Stimulated activated CD8-positive, alpha-beta memory T cell treated with anti-CD3 and anti-CD28 coated beads, Interleukin-12 subunit alpha, Interleukin-12 subunit beta, amount 100 ng/mL, for 24 hours (primary cell): ENCODE results near the gene TNFRSF18.
"Not testable (repeated sequence)": the region's sequence is repeated elsewhere in the genome, so short reads cannot be mapped to it uniquely, and the experiment has no call there.

ENCODE experiments used
- DNase-seq: peaks from one replicate; pipeline ENCODE4 v3.0.0-alpha.2; 2020; ENCODE audit errors: extremely low read depth

TNFRSF18 gene

DNA sequence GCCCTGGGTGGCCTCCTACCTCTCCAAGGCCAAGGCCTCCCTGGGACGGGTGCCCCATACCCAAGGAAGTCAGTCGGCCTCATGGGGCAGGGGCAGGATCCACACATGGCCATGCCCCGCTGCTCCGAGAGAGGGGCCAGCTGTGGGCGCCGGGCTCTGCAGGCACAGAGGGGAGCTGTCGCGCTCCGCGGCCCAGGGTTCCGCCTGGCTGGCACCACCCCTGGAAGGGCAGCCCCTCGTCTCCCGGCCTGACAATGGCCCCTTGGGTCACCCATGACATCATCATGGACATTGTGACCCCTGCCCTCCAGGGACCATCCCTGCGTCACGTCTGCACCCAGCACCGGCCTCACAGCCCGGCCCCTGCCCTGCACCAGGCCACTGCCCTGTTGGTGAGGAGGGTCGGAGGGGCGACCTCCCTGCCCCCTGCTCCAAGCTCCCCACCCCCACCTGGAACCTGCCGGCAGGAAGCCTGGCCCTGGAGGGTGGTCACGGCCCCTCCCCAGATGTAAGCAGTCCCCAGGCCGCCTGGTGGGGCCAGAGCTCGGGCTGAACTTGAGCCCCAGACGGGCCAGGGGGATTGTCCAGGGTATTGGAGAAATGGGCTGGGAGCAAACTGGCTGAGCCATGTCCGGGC, 26.9 kb downstream of the TNFRSF18 start:
- no peak for DNase-seq

DNA sequence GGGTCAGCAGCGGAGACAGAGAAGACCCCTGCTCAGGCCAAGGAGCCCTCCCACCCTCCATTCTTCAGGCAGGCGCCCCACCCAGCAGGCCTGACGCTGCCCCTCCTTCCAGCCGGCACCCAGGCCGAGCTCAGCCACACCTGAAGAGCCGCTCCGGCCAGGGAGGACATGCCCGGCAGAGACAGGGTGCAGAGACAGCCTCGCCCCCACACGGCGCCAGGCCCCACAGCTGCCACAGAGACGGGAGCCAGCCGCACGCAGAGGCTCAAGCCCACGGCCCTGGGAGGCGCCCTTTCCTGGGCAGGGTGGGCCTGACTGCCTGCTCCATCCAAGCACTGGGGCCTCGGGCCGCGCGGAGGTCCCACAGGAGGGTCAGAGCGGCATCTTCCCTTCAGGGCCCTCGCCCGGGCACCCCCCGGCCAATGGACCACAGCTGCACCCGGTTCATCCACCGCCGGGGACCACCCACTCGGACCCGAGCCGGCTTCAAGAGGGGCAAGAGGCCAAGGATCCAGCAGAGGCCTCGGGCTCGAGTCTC, 27.5 kb downstream of the TNFRSF18 start:
- DNase-seq, result no peak

DNA sequence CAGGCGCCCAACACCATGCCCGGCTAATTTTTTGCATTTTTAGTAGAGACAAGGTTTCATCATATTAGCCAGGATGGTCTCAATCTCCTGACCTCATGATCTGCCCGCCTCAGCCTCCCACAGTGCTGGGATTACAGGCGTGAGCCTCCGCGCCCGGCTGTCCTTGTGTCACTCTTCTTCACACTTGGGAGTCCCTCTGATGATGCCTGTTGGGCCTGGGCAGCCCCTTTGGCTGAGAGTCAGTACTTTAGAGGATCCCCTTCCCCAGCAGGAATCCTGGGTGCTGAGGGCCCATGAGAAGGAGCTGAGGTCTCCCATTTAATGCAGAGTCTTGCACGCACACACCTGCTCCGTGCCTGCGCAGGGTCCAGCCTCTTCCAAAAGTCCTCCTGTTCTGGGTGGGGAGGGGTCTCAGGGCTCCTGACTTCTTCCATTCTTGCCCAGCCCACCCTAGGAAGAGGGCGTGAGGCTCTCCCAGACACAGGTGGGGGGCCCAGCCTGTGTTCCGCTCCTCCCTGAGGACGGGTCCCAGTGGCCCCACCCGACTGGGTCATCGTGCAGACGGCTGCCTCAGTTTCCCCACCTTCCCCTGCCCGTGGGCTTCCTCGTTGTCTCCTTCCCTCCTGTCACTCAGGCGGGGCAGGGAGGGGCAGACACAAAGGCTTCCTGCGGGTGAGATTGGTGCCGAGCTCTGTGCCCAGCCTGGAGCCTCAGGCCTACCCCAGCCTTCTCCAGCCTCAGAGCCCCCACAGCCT, 28.8 kb downstream of the TNFRSF18 start:
- no peak for DNase-seq

DNA sequence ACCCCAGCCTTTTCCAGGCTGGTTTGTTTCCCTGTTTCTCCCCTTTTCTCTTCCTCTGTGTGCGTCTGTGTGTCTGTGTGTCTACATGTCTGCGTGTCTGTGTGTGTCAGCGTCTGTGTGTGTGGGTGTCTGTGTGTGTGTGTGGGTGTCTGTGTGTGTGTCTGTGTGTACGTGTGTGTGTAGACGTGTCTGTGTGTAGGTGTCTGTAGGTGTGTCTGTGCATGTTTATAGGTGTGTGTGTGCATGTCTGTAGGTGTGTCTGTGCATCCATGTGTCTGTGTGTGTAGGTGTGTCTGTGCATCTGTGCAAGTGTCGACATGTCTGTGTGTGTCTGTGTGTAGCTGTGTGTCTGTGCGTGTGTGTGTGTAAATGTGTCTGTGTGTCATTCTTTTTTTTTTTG, 29.5 kb downstream of the TNFRSF18 start:
- DNase-seq, result no peak

DNA sequence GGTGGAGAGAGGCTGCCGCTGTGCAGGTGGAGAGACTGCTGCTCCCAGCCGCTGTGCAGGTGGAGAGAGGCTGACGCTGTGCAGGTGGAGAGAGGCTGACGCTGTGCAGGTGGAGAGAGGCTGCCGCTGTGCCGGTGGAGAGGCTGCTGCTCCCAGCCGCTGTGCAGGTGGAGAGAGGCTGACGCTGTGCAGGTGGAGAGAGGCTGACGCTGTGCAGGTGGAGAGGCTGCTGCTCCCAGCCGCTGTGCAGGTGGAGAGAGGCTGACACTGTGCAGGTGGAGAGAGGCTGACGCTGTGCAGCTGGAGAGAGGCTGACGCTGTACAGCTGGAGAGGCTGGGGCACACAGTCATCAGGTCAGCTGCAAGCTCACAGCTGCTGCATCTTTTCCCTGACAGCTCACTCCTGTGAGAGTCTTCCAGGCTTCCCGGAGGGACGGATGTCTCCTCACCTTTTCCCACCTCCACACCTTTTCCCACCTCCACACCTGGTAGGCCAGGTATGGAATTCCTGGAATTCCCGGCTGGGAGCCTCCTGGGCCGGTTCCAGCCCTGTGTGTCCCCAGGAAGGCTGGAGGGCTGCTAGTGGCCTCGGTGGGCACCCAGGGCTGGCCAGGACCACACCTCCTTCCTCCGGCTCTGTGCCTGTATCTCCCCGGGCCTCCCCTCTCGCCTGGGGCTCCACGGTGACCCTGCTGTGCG, 30.2 kb downstream of the TNFRSF18 start:
- DNase-seq, result not testable (repeated sequence)

DNA sequence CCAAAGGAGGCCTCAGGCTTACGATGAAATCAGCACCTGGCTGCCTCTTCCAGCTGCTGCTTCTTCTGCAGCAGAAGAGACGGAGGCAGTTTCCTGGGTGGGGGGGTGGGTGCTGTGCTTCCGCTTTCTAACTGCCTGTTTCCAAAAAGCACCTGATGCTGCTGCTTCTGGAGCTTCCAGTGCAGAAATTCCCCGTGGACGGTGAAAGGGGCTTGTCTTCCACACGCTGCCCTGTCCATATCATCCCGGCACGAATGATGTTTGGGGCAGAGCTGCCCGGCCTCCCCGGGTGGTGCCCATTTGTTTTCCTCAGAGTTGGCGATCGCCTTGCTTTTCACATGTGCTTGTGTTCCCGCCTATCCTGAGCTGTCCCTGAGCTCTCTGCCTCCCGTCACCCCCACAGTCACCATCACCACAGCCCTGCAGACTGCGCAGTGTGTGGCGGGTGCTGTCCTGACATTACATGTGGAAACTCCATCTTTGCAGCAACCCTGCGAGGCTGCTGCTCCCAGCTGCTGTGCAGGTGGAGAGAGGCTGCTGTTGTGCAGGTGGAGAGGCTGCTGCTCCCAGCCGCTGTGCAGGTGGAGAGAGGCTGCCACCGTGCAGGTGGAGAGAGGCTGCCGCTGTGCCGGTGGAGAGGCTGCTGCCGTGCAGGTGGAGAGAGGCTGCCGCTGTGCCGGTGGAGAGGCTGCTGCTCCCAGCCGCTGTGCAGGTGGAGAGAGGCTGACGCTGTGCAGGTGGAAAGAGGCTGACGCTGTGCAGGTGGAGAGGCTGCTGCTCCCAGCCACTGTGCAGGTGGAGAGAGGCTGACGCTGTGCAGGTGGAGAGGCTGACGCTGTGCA, 30.9 kb downstream of the TNFRSF18 start:
- no peak for DNase-seq

DNA sequence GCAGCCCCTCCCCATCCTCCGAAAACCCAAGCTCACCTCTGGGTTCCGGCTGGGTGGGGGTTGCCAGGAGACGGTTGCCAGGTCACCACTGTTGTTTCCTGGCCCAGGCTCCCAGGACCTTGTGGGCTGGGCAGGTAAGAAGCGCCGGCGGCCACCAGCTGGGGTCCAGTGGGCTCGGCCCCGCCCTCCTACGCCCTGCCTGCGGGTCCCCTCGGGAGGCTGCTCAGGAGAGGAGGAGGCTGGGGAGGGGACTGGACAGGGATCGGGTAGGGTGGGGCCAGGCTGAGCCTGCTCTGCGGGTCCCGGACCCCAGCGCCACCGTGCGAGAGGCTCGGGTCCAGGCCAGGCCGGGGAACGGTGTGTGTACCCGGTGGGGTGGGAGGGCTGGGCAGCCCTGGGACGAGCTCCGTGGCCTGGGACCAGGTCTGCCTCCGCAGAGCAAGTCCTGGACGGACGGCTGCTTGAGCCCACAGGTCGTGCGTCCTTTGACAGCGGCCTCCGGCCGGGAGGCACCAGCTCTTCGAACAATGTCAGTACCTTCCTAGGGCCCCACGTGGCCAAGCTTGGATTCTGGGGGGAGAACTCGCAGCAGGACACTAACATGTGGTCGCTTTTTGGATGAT, 32.5 kb downstream of the TNFRSF18 start, which contains the start of gene TTLL10:
TSS of gene TTLL10 (plus strand) at position 88 of the 623 bp plus-strand sequence. CDS start 5,336 bp downstream, outside the sequence.
- DNase-seq, result no peak

DNA sequence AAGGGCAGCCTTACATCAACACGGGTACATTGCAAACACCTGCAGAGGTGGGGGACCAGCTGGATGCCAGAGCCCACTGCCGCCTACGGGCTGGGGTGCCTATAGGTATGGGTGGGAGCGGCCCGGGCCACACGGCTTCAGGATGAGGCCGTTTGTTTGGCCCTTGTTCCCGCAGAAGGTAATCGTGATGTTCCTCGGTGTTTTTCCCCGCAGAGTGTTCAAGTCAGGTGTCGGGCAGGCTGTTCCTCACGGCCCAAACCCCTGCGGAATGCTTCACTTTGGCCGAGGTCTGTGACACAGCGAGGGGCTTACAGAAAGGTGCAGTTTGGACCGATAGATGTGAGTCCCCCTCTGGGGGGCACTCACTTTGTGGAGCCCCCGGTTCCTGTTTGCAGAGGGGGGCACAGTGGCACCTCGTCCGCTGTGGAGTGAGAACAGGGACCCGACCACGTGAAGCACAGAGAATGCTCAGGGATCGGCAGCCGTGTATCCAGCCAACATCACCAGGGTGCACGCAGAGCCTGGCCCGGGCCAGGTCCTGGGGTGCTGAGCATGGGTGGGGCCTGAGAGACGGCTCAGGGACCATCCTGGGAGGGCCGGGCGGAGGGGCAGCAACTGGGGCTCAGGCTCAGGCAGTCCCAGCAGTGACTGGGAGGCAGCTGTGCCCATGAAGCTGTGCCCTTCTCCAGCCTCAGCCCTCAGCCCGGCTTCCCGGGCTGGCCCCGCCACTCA, 33.2 kb downstream of the TNFRSF18 start:
- no peak for DNase-seq

DNA sequence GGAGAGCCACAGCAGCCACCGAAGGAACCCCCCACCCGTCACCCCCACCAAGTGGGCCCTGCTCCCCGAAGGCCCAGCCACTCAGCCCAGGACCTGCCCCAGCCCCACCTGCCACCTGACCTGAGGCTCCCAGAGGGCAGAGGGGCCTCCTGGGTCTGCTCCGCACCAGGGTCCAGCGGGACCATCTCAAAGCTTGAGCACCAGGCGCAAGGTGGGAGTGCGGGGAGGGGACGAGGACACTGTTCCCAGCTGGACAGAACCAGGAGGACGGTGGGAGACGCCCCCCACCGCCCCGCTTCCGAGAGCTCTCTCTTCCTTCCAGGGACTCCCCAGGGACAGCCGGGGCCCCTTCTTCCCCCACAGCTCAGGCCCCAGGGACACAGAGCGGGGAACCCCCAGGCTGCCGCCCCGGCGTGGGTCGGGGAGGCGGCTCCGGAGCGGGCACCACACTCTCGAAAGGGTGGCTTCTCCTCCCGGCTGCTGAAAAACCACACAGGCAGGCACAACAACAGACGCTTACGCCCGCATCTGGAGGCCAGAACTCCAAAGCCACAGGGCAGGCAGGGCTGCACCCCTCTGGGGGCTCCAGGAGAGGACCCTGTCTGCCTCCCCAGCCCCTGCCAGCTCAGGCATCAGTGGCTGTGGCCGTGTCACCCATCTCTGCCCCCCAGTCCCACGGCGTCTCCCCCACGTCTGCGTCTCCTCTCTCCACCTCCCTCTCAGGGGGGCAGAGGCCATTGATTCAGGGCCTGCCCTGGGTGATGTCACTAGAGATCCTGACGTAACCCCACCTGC, 34.6 kb downstream of the TNFRSF18 start:
- no peak for DNase-seq

DNA sequence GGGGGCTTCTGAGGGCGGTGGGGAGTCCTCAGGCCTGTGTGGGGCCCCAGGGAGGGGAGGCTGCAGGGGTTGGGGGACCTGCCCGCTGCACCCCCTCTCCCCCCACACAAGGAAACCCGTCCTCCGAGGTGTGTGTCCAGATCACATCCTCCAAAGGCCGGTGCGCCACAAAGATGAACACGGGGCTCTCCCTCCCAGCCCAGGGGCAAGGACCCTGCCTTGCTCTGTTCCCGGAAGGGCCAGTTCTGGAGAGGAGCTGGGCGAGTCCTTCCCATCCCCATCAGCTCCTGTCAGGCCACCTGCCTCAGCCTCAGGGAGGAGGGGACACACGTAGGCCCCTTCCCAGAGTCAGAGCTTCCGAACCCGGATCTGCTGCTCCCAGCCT, 35.2 kb downstream of the TNFRSF18 start:
- no peak for DNase-seq

DNA sequence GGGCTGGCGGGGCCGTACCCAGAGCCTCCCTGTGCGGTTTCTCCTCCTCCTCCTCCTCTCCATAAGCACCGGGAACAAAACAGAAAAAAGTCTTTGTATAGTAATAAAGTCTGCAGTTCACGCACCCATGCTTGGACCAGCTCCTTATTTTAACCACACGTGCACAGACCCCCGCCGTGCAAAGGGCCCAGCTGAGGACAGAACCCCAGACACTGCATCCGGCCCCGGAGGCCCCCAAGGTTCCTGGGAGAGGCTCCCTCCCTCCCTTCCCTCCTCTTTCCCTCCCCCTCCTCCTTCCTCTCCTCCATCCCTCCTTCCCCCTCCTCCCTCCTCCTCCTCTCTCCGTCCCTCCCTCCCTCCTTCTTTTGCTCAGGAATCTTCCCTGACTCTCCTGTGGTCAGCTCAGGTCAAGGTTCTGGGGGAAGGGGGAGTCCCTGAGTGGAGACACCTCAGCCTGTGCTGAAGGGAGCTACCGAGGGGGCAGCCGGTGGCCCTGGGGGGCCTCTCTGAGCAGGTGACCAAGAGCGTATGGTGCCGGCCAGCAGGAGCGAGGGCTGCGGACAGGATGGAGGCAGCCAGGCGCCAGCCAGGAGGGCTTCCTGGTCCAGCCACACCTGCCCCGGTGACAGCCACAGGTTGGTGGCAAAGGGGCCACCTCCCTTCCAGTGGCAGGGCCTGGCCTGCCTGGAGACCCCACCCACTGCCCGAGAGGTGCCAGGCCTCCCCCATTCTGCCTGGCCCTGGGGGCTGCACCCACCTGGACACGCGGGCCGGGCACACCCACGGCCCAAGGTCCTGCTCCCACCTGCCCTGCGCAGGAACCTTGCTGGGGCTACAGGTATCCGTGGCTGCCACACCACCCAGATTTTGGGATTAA, 35.9 kb downstream of the TNFRSF18 start:
- no peak for DNase-seq

DNA sequence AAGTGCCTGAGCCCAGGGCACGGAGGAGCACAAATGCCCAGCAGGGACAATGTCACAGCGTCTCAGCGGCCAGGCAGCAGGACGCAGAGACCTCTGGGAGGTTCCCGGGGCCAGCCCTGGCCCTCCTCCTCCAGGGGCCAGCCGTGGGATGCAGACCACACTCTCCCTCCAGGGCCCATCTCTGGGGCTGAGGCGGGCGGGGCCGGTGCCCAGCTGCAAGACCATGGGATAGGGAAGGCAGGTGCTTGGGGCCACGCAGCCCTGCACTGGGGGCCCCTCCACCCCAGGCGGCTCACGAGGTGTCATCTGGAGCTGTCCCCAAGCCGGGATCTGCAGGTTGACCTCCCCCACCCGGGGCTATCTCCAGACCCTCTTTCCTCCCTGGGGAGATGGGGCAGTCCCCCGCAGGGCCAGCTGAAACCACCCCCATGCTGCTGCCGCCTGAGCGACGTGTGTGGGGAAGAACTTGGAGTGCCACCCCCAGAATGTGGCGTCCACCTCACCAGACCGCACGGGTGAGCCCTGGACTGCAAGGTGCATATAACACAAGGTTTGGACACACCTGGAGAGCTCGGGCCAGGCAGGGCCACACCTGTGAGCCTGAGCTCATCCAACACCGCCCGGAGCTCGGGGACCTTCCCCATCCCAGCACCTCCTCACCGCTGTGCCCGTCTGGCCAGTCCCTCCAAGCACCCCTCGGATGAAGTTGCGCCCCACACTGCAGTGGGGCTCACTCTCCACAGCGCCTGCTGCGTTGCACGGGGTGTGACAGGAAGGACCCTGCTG, 36.8 kb downstream of the TNFRSF18 start:
- no peak for DNase-seq

DNA sequence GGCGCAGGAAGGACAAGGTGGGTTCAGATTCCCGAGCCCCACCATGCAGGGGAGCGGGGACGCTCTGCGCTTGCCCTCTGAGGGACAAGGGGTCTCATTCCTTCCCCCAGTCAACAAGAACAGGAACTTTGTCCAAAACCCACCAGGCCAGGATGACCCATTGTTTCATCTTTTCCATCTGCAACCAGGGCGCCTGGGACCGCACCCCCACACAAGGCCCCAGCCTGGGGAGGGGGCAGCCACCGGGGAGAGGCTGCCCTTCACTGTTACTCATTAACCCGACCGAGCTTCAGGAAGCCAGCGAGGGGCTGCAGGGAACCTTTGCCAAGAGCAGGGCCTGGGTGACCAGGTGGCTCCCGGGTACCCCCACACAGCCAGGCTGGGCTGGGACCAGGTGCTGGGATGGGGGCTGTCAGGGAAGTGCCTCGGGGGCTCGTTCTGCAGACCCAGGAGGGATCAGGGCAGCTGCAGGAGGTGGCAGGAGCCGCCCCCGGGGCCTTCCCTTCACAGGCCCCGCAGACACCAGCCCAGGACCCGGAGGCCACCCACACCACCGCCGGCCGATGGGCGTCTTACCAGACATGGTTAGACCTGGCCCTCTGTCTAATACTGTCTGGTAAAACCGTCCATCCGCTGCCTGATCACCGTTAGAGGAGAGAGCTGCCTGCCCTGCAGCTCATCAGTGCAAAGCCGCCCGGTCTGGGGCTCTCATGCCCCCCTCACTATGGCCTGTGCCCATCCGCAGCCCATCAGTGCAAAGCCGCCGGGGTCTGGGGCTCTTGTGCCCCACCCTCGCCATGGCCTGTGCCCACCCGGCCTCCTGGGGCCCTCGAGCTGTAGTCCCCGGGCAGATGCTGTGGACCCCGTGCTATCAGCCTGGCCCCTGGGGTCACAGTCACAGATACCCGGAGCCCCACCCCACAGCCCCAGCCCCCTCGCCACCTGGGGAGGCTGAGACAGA, 37.7 kb downstream of the TNFRSF18 start:
- no peak for DNase-seq

DNA sequence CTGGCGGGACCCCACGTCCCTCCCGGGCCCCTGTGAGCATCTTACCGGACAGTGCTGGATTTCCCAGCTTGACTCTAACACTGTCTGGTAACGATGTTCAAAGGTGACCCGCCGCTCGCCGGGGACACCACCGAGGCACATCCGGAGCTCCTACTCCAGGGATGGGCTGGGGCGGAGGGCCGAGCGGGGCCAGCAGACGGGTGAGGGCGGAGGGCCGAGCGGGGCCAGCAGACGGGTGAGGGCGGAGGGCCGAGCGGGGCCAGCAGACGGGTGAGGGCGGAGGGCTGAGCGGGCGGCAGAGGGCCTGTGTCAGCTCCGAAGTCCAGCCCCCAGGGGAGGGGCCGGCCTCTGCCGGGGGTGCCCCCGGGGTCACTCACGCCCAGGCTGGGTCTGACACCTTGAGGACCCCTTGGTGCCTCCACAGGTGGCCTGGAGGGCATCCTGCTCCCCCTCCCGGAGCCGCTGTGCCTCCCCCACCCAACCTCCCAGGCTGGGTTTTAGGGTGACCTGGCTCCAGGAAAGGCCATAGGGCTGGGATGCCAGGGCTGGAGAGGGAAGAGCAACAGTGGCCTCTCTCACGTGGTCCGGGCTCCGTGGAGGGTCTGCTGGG, 38.4 kb downstream of the TNFRSF18 start:
- no peak for DNase-seq

DNA sequence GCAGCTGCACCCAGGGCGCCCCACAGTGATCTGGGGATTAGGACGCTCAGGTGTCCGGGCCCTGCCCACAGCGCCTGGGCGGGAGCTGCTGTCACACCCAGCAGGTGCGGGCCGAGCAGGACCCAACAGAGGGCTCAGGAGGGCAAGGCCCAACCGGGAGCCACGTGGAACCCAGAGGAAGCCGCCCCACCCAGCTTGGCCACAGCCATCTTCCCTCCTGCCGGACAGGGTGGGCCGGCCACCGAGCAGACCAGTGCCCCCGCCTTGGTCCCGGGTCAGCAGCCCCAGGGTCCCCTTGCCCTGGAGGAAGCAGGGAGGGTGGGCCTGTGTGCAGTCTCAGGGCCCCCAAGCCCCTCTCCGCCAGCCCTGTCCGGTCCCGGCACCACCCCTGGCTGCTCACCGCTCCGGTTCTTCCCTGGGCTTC, 39.0 kb downstream of the TNFRSF18 start:
- no peak for DNase-seq
